Measurements from ENCODE around the gene C1R. TPM values are rescaled to one million over a fixed set of nuclear protein-coding genes. Genes with fewer than 3 reads are reported as not detected.

C1R gene
- polyA plus RNA-seq, 1 of the 3 experiments (the other 2 are of a cell fraction): 20.1 TPM

GRCh38 chr12:7079826-7080125 is 12.5 kb downstream of the C1R start:
- no peaks in the 10 kb centered on the region; the same call in 1 of the 2 replicates for H3K27me3 ChIP-seq (ENCODE audit: insufficient read depth)
- peaks cover 7% of the 10 kb centered on the region for H3F3A ChIP-seq (replicated peaks; ENCODE audit: insufficient read depth)
- DNase-seq: no peak
- H3K9ac ChIP-seq: peak overlapping the region; percentile 19; the same call in 1 of the 2 replicates
- no peaks in the 10 kb centered on the region for H3K9me2 ChIP-seq
- CTCF ChIA-PET: interaction anchor here (1.3 kb wide), 1 partner anchor 156 kb away, joined by 3 read pairs; no protein-coding TSS in a partner anchor
- H2AFZ ChIP-seq (ENCODE audit: low read depth): no peak overlapping the region
- no peaks in the 10 kb centered on the region for H3K36me3 ChIP-seq (replicated peaks in 1 of 2; ENCODE audit: control insufficient read depth in 1 of 2, insufficient read depth in 2 of 2, low read length in 1 of 2)
- no peaks in the 10 kb centered on the region for H4K20me1 ChIP-seq (ENCODE audit: insufficient read depth)
- TF ChIP-seq NFIC (IDR thresholded peaks at IDR 0.05; ENCODE audit: borderline replicate concordance): no peak
- TF ChIP-seq EP300 (IDR thresholded peaks at IDR 0.05; ENCODE audit: borderline replicate concordance in 1 of 2, low read depth in 1 of 2, low read length in 1 of 2): no peak
- TF ChIP-seq REST (IDR thresholded peaks at IDR 0.05; ENCODE audit: low read depth, low read length): no peak
- TF ChIP-seq IRF3 (IDR thresholded peaks at IDR 0.05; ENCODE audit: low read depth, low read length): no peak
- TF ChIP-seq POLR2AphosphoS5 (IDR thresholded peaks at IDR 0.05; ENCODE audit: low read depth, low read length): no peak
- TF ChIP-seq USF1 (IDR thresholded peaks at IDR 0.05; ENCODE audit: borderline replicate concordance, low read depth): no peak
- TF ChIP-seq FOXM1 (IDR thresholded peaks at IDR 0.05; ENCODE audit: low read depth): no peak
- TF ChIP-seq TCF12 (IDR thresholded peaks at IDR 0.05): no peak
- no peak overlapping the region for H3K4me3 ChIP-seq (ENCODE audit: low read depth in 2 of 2, low read length in 1 of 2)
- peak overlapping the region; percentile 48; the same call in 1 of the 2 replicates for H3K4me2 ChIP-seq
- no peaks in the 10 kb centered on the region for H3K9me3 ChIP-seq
- no peaks in the 10 kb centered on the region for H3K79me2 ChIP-seq (ENCODE audit: insufficient read depth)
- POLR2A ChIA-PET: no interaction called here
- H3K27ac ChIP-seq (ENCODE audit: low read depth in 2 of 2, low read length in 1 of 2): peak overlapping the region in 1 of 2 experiments; percentile 45; a peak in 2 of 4 replicates
- peaks cover 0 to 3% of the 10 kb centered on the region in 2 experiments; a peak in 1 of 4 replicates for H3K4me1 ChIP-seq (ENCODE audit: control insufficient read depth in 1 of 2, insufficient read depth in 2 of 2, low read depth in 1 of 2, low read length in 1 of 2)

- ChIA-PET POLR2A (no interaction called here), CTCF (interaction anchor here (0.6 to 1.9 kb wide), 2 partner anchors 10 kb away, joined by 3 to 5 read pairs; no protein-coding TSS in a partner anchor)
- no peaks in the 10 kb centered on the region for H4K20me1 ChIP-seq (ENCODE audit: insufficient read depth)
- H3K36me3 ChIP-seq (replicated peaks in 1 of 2; ENCODE audit: control insufficient read depth in 1 of 2, insufficient read depth in 2 of 2, low read length in 1 of 2): no peaks in the 10 kb centered on the region
- no peak overlapping the region for H2AFZ ChIP-seq (ENCODE audit: low read depth)
- H3K9ac ChIP-seq: no peak overlapping the region
- no peak for TF ChIP-seq RFX5 (IDR thresholded peaks at IDR 0.05; ENCODE audit: low read length)
- TF ChIP-seq CTCF (IDR thresholded peaks at IDR 0.05): 0 out of 2 replicates have a peak, but pooled peaks have one; percentile 14
- no peak for DNase-seq
- no peaks in the 10 kb centered on the region for H3K79me2 ChIP-seq (ENCODE audit: insufficient read depth)
- no peaks in the 10 kb centered on the region for H3K9me2 ChIP-seq
- peaks cover 0 to 3% of the 10 kb centered on the region in 2 experiments; a peak in 1 of 4 replicates for H3K4me1 ChIP-seq (ENCODE audit: control insufficient read depth in 1 of 2, insufficient read depth in 2 of 2, low read depth in 1 of 2, low read length in 1 of 2)
- H3K9me3 ChIP-seq: no peaks in the 10 kb centered on the region
- no peak overlapping the region for H3K4me2 ChIP-seq
- WGBS (ENCODE audit: low lambda C conversion rate): 26% methylated on average over 4 of the region's 4 CpGs
- no peaks in the 10 kb centered on the region; the same call in 1 of the 2 replicates for H3K27me3 ChIP-seq (ENCODE audit: insufficient read depth)
- H3K4me3 ChIP-seq (ENCODE audit: low read depth in 2 of 2, low read length in 1 of 2): no peak overlapping the region
- H3F3A ChIP-seq (replicated peaks; ENCODE audit: insufficient read depth): peaks cover 7% of the 10 kb centered on the region
- no peak overlapping the region for H3K27ac ChIP-seq (ENCODE audit: low read depth in 2 of 2, low read length in 1 of 2)
Measured at GRCh38 chr12:7078163-7078562, 14.1 kb downstream of the C1R start.

Measured in SK-N-SH (cell line).